ENCODE measurements around the gene DOK7. TPM values are rescaled to one million over a fixed set of nuclear protein-coding genes. Genes with fewer than 3 reads are reported as not detected.

The DOK7 gene
- total RNA-seq, 2 donors from 2014 or later = not detected

DNA sequence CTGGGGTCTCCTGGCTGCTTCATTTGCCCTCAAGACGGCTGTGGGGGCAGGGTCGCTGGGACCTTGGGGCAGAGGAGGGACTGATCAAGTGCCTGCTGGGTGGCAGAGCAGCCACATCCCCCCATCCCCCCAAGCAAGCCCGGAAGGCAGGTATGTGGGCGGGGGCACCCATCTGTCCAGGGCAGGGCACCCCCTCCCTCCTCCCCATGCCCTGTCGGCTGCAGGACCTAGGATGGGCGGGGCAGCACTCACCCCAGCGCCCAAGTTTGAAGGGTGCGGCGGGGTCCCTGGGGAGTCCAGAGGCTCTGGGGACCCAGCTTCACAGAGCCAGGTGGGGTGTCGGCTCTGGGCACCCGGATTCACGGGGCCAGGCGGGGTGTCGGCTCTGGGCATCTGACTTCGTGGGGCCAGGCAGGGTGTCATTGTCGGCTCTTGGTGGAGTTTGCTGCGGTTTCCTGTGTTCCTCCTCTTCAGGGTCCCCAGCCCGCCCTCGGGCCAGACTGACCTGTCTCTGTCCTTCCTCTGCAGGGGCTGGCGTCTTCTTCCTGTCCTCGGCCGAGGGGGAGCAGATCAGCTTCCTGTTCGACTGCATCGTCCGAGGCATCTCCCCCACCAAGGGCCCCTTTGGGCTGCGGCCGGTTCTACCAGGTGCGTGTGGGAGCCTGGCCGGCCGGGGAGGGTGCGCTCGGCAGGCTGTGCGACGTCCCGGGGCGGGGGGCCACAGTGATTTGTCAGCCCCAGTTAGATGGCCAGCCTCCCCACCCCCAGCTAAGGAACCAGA lies 22.1 kb downstream of the DOK7 start:
- no peak for ATAC-seq
- no peak overlapping the region for H3K27ac Mint-ChIP-seq
- H3K9me3 Mint-ChIP-seq = no peaks in the 10 kb centered on the region
- H3K36me3 Mint-ChIP-seq = no peaks in the 10 kb centered on the region
- no peak for DNase-seq (ENCODE audit: low spot score in 2 of 2)

DNA sequence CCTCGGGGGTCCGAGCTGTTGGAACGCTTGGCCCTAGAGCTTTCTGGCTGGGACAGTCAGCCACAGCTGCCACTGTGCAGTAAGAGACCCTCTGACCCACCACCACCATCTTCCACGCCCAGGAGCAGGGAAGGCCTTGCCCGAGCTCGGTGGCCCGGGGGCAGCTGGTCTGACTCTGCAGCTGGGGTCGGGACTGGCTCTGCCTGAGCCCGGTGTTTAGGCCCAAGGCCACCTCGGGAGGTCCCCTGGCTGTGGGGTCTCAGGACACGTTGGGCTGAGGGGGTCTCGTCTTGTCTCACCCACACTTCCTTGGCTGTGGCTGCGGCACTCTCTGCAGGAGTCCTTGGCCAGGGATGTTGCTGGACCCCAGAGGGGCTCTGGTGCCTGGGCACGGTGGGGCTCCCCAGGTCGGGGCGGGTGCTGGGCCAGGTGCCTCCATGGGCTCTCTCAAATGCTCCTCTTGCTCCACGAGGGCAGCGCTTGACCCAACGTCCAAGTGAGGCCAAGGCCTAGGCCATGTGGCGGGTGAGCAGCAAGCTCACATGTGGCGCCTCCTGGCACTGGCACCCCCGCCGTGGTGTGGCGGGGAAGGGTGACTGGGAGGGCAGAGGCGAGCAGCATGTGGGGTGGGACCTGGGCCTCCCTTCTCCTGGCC lies 22.9 kb downstream of the DOK7 start:
- no peak overlapping the region for H3K27ac Mint-ChIP-seq
- no peak for ATAC-seq
- no peak for DNase-seq (ENCODE audit: low spot score in 2 of 2)
- H3K9me3 Mint-ChIP-seq = no peaks in the 10 kb centered on the region
- no peaks in the 10 kb centered on the region for H3K36me3 Mint-ChIP-seq

DNA sequence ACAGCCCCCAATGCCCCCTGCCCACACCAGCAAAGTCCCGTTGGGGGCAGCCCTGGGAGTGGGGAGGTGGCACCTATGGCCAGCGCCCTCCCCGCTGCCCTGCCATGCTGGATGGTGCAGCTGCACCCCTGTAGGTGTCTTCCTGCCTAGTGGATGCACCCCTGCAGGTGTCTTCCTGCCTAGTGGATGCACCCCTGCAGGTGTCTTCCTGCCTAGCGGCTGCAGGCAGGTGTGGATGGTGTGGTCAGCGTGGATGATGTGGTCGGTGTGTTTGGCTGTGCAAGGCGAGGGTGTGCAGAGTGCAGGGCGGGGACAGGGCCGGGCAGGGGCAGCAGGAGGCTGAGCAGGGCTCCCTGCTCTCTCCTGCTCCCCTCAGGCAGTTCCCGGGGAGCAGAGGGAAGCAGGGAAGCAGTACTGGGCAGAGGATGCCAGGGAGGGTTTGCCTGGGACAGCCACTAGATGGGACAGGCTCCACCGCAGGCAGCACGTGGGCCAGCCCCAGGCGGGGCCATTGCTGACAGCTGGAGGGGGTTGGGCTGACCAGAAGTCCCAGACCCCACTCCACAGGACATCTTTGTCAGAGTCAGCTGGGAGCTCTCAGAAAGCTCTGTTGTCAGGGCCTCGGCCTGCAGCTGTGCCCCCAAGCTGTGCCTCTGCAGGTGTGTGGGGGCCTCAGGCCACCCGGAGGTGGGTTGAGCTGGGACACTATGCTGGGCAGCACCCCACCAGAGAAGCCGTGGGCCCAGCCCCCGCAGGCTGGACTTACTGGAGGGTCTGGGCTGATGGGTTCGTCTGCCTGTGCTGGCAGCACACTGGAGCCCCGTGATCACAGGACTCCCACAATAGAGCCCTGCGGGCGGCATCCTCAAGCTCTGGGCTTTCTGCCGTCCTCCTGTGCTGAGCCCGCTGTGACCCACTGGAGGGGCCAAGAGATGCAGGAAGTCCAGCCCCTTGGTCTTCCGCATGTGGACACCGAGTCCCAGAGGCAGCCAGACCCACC lies 23.7 kb downstream of the DOK7 start:
- no peak overlapping the region for H3K27ac Mint-ChIP-seq
- H3K36me3 Mint-ChIP-seq = no peaks in the 10 kb centered on the region
- no peak for DNase-seq (ENCODE audit: low spot score in 2 of 2)
- no peaks in the 10 kb centered on the region for H3K9me3 Mint-ChIP-seq
- ATAC-seq = no peak

DNA sequence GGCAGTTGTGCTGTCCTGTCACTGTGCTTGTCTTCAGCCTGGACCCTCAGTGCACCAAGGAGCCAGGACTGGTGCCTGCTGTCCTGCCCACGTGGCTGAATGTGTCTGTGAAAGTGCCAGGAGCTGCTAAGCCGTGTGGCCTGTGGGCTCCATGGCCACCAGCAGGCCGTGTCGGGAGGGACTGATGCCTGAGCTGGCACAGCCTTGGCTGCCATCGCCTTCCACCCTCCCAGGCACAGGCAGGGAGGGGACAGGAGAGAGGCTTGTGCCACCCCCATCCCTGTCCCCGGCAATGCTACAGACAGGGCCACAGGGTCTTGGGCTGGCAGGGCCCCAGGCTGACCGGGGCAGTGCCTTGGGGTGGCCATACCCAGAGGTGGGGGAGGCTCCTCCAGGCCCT lies 24.8 kb downstream of the DOK7 start:
- ATAC-seq (no peak), DNase-seq (ENCODE audit: low spot score in 2 of 2) (no peak)
- Mint-ChIP-seq H3K27ac (no peak overlapping the region), H3K9me3 (no peaks in the 10 kb centered on the region), H3K36me3 (no peaks in the 10 kb centered on the region)

DNA sequence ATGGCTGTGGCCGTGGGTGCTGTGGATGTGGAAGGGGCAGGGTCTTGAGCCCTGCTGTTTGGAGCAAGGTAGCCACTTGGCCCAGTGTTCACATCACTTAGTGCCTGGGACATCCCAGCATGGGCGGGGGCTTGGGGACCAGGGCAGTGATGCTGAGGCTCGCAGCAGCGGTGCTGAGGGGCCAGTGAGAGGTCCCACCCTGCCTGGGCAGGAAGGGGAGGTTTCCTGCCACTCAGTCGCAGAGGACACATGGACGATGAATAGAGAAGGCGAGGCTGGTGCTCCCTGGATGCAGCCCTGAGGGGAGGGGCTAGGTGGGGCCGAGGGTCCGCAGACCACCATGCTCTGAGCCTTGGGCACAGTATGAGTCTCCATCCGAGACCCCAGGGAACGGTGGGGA lies 25.7 kb downstream of the DOK7 start:
- ATAC-seq (peak in 1 of 2 donors; percentile 14), DNase-seq (ENCODE audit: low spot score in 2 of 2) (no peak)
- H3K9me3 Mint-ChIP-seq = no peaks in the 10 kb centered on the region
- H3K36me3 Mint-ChIP-seq = no peaks in the 10 kb centered on the region
- H3K27ac Mint-ChIP-seq = no peak overlapping the region

DNA sequence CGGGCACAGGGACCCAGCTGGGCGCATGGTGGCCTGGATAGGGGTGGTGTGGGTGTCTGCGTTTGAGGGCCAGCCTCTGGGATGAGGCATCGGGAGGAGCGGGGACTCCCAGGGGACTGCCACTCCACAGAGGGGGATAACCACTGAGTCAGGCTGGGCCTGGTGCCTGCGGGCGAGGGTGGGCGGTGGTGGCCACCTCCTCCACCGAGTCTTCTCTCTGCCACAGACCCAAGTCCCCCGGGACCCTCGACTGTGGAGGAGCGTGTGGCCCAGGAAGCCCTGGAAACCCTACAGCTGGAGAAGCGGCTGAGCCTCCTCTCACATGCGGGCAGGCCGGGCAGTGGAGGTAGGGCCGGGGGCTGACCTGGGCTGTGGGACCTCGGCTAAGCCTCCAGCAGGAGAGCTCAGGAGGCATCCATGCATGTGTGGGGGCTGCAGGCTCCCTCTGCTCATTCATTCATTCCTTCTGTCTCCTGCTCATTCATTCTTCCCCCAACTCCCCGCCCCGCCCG lies 26.4 kb downstream of the DOK7 start:
- DNase-seq (ENCODE audit: low spot score in 2 of 2) (no peak), ATAC-seq (no peak)
- Mint-ChIP-seq H3K36me3 (no peaks in the 10 kb centered on the region), H3K9me3 (no peaks in the 10 kb centered on the region), H3K27ac (no peak overlapping the region)

DNA sequence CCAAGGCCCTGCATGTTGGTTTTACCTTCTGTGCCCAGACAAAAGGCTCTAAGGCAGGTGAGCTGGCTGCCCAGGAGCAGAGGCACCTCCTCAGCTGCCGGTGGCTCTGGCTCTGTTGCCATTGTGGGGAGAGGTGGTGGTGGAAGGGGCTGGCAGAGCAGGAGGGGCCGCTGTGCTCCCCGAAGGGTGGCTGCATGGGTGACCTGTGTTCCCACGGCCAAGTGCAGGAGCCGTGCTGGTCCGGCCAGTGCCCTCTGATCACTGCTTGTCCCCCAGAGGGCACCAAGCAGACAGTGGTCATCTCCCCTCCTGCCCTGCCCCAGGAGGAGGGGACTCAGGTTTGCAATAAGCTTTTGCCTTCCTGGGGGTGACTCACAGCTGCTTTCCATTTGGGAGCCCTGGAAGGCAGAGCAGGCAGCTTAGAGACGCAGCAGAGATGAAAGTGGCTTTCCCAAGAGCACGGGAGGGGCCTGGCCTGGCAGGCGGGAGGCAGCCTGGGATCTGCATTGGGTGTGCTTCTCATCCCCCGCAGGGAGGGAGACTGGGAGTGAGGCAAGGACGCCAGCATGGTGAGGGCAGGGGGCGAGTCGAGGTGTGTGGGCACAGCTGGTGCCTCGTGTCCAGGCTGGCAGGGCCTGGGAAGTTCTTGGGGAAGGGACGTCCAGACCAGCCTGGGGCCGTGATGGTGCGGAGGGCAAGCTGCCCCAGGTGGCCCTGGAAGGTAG lies 28.7 kb downstream of the DOK7 start:
- ATAC-seq = no peak
- Mint-ChIP-seq H3K36me3 (no peaks in the 10 kb centered on the region), H3K9me3 (no peaks in the 10 kb centered on the region), H3K27ac (no peak overlapping the region)
- DNase-seq (ENCODE audit: low spot score in 2 of 2) = no peak

DNA sequence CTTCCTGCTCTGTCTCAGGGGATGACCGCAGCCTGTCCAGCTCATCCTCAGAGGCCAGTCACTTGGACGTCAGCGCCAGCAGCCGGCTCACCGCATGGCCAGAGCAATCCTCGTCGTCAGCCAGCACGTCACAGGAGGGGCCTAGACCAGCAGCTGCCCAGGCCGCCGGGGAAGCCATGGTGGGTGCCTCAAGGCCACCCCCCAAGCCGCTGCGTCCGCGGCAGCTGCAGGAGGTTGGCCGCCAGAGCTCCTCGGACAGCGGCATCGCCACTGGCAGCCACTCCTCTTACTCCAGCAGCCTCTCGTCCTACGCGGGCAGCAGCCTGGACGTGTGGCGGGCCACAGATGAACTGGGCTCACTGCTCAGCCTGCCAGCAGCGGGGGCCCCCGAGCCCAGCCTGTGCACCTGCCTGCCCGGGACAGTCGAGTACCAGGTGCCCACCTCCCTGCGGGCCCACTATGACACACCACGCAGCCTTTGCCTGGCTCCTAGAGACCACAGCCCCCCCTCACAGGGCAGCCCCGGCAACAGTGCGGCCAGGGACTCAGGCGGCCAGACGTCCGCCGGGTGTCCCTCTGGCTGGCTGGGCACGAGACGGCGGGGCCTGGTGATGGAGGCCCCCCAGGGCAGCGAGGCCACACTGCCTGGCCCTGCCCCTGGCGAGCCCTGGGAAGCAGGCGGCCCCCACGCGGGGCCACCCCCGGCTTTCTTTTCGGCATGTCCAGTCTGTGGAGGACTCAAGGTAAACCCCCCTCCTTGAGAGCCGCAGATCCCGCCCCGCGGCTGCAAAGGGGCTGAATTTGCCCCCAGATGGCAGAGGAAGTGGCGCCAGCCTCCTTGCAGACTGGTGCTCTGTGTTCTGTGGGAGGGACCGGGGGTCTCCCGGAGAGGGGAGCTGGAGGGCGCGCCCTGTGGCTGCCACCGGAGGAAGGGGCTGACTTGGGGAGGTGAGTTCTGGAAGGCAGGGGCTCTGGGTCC lies 29.9 kb downstream of the DOK7 start:
- H3K9me3 Mint-ChIP-seq = no peaks in the 10 kb centered on the region
- DNase-seq (ENCODE audit: low spot score in 2 of 2) (no peak), ATAC-seq (no peak)
- H3K36me3 Mint-ChIP-seq = no peaks in the 10 kb centered on the region
- no peak overlapping the region for H3K27ac Mint-ChIP-seq

DNA sequence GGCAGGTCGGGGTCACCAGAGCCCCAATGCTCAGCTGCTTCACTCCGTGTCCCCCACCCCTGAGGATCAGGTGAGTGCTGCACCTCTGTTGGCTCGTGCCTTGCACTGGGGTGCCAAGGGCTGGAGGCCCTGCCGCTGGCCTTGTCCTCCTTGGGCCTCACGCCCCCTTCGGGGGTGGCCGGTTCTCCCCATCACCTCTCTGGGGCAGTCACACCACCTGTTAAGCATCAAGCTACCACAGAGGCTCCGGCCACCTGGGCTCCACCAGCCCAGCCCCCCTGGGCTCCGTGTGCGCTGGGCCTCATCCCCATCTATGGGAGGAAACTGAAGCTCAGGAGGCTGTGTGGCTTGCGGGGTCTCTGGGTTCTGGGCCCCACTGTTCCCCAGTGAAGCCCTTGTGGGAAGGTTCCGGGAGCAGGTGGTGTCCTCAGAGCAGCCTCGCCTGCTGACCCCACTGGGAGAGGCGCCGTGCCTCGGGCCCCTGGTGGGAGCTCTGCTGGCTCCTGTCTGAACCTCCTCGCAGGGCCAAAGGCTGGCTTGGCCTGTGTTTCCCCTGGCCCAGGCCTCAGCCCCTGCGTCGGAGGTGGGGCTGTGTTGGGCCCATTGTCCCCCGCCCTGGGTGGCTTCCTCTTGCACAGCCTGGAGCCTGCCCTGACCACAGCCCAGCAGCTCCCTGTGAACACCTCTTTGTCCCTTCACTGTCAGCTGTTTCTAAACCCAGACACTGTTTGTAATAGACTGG lies 30.8 kb downstream of the DOK7 start:
- Mint-ChIP-seq H3K27ac (no peak overlapping the region), H3K36me3 (no peaks in the 10 kb centered on the region), H3K9me3 (no peaks in the 10 kb centered on the region)
- DNase-seq (ENCODE audit: low spot score in 2 of 2) (no peak), ATAC-seq (no peak)

DNA sequence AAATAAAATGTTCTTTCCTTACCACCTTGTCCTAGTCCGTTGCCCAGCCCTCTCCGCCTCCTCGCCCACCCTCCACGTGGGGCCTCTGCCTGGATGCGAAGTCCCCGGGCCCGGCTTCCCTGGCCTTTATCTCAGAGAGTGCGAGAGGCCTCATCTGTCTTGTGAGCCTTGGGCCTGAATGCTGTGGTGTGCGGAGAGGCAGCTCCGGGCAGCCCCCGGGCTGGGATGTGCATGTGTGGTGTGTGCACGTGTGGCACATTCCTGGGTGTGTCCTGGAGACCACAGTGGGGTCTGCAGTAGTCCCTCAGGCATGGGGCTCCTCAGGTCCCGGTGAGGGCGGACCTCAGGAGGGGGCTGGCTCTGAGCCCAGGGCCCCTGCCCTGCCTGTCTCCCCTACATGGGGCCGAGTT lies 31.4 kb downstream of the DOK7 start:
- H3K36me3 Mint-ChIP-seq = no peaks in the 10 kb centered on the region
- DNase-seq (ENCODE audit: low spot score in 2 of 2) = no peak
- no peaks in the 10 kb centered on the region for H3K9me3 Mint-ChIP-seq
- no peak for ATAC-seq
- H3K27ac Mint-ChIP-seq = no peak overlapping the region

DNA sequence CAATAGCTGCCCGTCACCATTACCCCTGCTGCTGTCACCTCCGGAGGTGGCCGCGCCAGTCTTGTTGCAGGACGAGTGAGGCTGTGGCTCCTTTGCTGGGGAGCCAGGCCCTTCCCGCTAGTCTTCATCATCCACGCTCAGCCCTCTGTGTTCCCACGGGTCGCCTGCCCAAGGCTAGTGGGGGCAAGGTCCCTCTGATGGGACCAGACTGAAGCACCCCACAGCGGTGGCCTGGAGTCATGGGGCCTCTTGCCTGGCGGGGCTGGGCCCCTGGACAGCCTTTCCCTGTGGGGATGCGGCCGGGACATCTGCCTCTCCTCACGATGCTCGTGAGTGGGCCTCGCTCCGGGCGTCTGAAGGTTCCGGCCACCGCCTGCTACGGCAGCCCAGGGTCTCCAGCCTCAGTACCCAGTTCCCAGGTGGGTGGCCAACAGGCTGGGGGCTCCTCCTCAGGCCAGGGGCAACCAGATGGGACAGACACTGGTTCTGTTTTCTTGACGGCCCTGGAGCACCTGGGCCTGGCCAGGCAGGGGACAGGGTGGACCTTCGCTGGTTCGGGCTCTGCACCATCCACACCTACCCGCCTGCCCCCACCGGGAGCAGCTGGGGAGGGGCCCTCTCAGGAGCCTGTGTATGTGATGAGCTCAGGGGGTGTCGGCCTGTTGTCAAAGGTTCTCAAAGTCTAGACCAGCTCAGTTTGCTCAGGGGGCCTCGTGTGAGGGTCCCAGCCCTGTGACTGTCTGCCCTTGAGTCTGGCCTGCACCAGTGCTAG lies 32.3 kb downstream of the DOK7 start:
- no peak for ATAC-seq
- H3K9me3 Mint-ChIP-seq = no peaks in the 10 kb centered on the region

DNA sequence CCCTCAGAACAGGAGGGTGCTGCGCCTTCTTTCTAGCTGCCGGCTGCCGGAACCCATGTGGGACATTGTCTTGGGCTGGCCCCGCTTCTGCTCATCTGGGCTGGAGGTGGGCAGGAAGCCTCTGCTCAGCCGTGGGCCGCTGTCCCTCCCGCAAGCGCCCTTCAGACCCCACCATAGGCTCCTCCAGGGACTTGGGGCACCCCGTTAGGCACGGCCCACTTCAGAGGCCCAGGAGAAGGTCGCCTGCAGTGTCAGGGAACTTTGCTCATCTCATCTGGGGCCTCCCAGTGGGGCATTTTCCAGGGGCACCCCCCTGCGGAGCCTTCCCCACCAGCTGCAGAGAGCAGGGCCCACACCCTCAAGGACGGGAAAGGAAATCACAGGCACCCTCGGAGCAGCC lies 32.9 kb downstream of the DOK7 start:
- ATAC-seq (no peak), DNase-seq (ENCODE audit: low spot score in 2 of 2) (no peak)
- Mint-ChIP-seq H3K27ac (no peak overlapping the region), H3K36me3 (no peaks in the 10 kb centered on the region), H3K9me3 (no peaks in the 10 kb centered on the region)

More for the DNA sequence above, 32.3 kb downstream of the DOK7 start:
- no peaks in the 10 kb centered on the region for H3K36me3 Mint-ChIP-seq
- no peak overlapping the region for H3K27ac Mint-ChIP-seq
- DNase-seq (ENCODE audit: low spot score in 2 of 2) = no peak

DNA sequence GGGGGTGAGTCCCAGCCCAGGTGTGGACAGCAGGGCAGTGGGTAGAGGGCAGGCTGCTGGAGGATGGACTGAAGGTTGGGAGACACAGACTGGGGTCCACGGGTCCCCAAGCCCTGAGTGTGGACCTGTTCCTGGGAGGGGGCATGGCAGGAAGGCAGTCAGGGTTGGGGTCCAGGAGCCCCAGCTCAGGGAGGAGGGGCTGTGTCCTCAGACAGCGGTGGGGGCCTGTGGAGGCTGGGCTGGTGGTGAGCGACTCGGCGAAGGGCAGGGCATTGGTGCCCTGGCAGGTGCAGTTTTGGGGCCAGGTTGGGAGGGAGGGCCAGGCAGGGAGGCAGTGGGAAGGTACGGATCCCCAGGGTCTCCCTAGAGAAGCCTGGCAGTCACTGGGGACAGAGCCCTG lies 34.0 kb downstream of the DOK7 start:
- no peaks in the 10 kb centered on the region for H3K36me3 Mint-ChIP-seq
- peak overlapping the region in 1 of 2 donors; percentile 39 for H3K27ac Mint-ChIP-seq
- H3K9me3 Mint-ChIP-seq = no peaks in the 10 kb centered on the region
- no peak for DNase-seq (ENCODE audit: low spot score in 2 of 2)
- ATAC-seq = no peak

Measured in activated naive CD4-positive, alpha-beta T cell treated with anti-CD3 and anti-CD28 coated beads, Interleukin-2, amount 50 U/mL, for 72 hours (primary cell).